HEK293 (cell line): ENCODE results near the gene KIF11.

Experiments used
- ZFHX2 ChIP-seq: fragments of 450-650 bp; formaldehyde crosslinking; conservative IDR thresholded peaks from 2 replicates; pipeline ENCODE4 v1.5.1; 2016; ENCODE audit warnings: missing biosample characterization, missing genetic modification characterization
- ZFP3 ChIP-seq: fragments of 450-650 bp; formaldehyde crosslinking; IDR thresholded peaks from 2 replicates; pipeline ENCODE4 v1.5.1; 2016; ENCODE audit warnings: low read depth, missing biosample characterization, missing genetic modification characterization
- ZNF274 ChIP-seq, 2 experiments: fragments of 200-500 bp in 1 of 2; fragments of 450-650 bp in 1 of 2; sonication (Bioruptor generic) in 1 of 2; formaldehyde crosslinking in 1 of 2; IDR thresholded peaks; 2 replicates each; pipeline versions ENCODE4 v1.5.1 to v1.6.1; 2014 to 2016; ENCODE audit warnings: borderline replicate concordance in 1 of 2, inconsistent platforms in 1 of 2, low read length in 1 of 2, missing biosample characterization in 1 of 2, missing genetic modification characterization in 1 of 2
- TF ChIP-seq, protein P1 (sequence below): fragments of 450-650 bp; formaldehyde crosslinking; IDR thresholded peaks from 2 replicates; pipeline ENCODE4 v1.5.1; 2016; ENCODE audit warnings: missing biosample characterization, missing genetic modification characterization
- TF ChIP-seq, protein P2 (sequence below): fragments of 450-650 bp; IDR thresholded peaks from 2 replicates; pipeline ENCODE4 v1.5.1; 2018; ENCODE audit warnings: missing biosample characterization, mild to moderate bottlenecking, missing genetic modification characterization

DNA sequence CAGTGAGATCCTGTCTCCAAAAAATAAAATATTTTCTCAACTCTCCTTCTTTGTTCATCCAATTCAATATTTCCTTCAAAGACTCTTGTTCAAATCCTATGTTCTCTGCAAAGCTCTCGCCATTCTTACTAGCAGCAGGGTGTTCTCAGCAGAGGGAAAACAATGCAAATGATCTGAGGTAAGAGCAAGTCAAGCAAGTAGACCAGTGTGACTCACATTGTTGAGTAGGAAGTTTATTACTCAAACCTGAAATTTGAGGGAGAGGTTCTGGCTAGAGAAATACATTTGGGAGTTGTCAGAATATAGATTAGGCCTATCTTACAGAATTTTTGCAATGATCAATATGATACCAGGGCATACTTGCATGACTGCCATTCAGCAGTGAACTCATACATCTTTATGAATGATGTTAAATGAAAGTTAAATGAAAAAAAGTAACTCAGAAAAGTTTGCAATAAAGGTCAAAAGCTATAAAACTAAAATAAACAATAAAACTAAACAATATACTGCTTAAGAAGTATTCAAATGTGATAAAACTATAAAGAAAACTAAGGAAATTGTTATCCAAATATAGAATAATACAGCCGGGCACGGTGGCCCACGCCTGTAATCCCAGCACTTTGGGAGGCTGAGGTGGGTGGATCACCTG is 24.9 kb upstream of the KIF11 start:
- no peak for TF ChIP-seq ZNF274 (IDR thresholded peaks at IDR 0.05; ENCODE audit: low read length)
- no peak for TF ChIP-seq ZNF274 (tag by site-specific recombination; IDR thresholded peaks at IDR 0.05; ENCODE audit: borderline replicate concordance)
- no peak for TF ChIP-seq ZFP3 (tag by site-specific recombination)
- TF ChIP-seq, protein P1, sequence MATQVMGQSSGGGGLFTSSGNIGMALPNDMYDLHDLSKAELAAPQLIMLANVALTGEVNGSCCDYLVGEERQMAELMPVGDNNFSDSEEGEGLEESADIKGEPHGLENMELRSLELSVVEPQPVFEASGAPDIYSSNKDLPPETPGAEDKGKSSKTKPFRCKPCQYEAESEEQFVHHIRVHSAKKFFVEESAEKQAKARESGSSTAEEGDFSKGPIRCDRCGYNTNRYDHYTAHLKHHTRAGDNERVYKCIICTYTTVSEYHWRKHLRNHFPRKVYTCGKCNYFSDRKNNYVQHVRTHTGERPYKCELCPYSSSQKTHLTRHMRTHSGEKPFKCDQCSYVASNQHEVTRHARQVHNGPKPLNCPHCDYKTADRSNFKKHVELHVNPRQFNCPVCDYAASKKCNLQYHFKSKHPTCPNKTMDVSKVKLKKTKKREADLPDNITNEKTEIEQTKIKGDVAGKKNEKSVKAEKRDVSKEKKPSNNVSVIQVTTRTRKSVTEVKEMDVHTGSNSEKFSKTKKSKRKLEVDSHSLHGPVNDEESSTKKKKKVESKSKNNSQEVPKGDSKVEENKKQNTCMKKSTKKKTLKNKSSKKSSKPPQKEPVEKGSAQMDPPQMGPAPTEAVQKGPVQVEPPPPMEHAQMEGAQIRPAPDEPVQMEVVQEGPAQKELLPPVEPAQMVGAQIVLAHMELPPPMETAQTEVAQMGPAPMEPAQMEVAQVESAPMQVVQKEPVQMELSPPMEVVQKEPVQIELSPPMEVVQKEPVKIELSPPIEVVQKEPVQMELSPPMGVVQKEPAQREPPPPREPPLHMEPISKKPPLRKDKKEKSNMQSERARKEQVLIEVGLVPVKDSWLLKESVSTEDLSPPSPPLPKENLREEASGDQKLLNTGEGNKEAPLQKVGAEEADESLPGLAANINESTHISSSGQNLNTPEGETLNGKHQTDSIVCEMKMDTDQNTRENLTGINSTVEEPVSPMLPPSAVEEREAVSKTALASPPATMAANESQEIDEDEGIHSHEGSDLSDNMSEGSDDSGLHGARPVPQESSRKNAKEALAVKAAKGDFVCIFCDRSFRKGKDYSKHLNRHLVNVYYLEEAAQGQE (tag by site-specific recombination) = no peak
- TF ChIP-seq, protein P2, sequence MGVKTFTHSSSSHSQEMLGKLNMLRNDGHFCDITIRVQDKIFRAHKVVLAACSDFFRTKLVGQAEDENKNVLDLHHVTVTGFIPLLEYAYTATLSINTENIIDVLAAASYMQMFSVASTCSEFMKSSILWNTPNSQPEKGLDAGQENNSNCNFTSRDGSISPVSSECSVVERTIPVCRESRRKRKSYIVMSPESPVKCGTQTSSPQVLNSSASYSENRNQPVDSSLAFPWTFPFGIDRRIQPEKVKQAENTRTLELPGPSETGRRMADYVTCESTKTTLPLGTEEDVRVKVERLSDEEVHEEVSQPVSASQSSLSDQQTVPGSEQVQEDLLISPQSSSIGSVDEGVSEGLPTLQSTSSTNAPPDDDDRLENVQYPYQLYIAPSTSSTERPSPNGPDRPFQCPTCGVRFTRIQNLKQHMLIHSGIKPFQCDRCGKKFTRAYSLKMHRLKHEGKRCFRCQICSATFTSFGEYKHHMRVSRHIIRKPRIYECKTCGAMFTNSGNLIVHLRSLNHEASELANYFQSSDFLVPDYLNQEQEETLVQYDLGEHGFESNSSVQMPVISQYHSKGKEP = no peak
- TF ChIP-seq ZFHX2 (tag by site-specific recombination) = no peak
